Right lobe of liver (tissue), 4 donors: ENCODE data around the gene PIK3R5.

Experiments used
- CTCF ChIP-seq, 4 donors: fragments of 200-600 bp in 3 of 4; fragments of 450-650 bp in 1 of 4; IDR thresholded peaks; one replicate each; pipeline versions ENCODE4 v1.5.1 to v1.8.0; 2016 to 2022; ENCODE audit warnings: antibody characterized with exemption in 4 of 4, mild to moderate bottlenecking in 2 of 4
- POLR2A ChIP-seq: fragments of 450-650 bp; IDR thresholded peaks from one replicate; pipeline ENCODE4 v1.6.1; 2017; ENCODE audit warnings: antibody characterized with exemption, mild to moderate bottlenecking
- donor health status: DM: no; HTN: no; CAD: no.
- donor health status: DM: no; HTN: no; CAD: no.
- donor health status: DM: no; HTN: yes; CAD: no.

GRCh38 chr17:8893621-8894201 is 71.8 kb downstream of the PIK3R5 start:
- no peak for TF ChIP-seq CTCF (IDR thresholded peaks at IDR 0.05)
- no peak for TF ChIP-seq POLR2A
